Measurements from ENCODE around the gene HOXC13.

HOXC13 gene

DNA sequence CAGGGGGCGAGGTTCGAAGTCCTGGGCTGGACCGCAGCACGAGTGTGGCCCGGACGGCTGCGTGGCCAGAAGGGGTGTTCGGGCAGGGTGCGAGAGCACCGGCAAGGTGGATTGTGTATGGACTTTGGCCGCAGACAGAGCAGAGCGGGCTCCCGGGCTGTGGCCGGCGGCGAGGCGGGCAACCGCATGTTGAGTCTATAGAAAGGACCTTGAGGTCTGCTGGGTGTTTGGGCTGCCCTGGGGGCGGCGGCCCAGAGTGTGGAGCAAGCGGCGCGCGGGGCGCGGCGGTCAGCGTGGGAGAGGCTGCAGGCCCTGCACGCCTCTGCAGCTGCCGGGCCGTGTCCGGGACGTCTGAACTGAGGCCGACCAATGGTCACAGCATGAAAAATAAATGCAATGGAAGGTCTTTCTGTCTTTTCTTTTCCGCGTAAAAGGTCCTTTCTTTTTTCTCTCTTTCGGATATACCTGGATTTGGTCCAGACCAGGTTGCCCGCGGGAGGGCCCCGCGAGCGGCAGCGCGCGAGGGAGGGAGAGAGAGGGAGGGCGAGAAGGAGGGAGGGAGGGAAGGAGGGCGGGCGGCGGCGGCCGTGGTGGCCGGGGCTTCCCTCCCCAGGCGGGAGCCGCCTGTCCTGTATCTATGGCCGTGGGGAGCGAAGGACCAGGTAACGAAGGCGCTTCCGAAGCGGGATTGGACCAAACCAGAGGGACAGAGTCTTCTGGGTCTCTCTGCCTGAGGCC, 55.8 kb downstream of the HOXC13 start:
- no peak overlapping the region for H3K9ac ChIP-seq (ENCODE audit: low read depth, low read length)
- H3K9me3 ChIP-seq (ENCODE audit: control insufficient read depth, insufficient read depth, low read length) = no peaks in the 10 kb centered on the region
- H3K36me3 ChIP-seq (ENCODE audit: insufficient read depth, low read length) = no peaks in the 10 kb centered on the region
- H3K4me1 ChIP-seq (ENCODE audit: insufficient read depth, low read length) = no peaks in the 10 kb centered on the region

DNA sequence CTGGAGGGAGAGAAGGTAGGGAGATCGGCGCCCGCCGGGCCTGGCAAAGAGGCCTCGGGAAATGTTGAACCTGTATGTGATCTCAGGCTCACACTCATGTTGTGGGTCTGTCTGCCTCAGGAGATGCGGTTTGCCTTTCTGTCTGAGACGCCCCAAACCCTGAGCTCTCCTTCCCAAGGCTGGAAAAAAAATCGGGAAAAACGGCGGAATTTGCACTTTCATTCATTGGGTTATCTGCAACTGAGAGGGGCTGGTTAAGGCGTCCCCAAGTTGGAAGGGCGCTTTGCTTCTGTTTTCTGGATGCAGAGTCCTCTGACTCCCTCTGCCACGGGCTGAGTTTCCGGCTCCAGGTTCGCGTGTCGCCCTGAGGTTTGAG, 56.4 kb downstream of the HOXC13 start:
- H3K4me1 ChIP-seq (ENCODE audit: insufficient read depth, low read length) = no peaks in the 10 kb centered on the region
- H3K36me3 ChIP-seq (ENCODE audit: insufficient read depth, low read length) = no peaks in the 10 kb centered on the region
- no peak overlapping the region for H3K9ac ChIP-seq (ENCODE audit: low read depth, low read length)
- H3K9me3 ChIP-seq (ENCODE audit: control insufficient read depth, insufficient read depth, low read length) = no peaks in the 10 kb centered on the region

DNA sequence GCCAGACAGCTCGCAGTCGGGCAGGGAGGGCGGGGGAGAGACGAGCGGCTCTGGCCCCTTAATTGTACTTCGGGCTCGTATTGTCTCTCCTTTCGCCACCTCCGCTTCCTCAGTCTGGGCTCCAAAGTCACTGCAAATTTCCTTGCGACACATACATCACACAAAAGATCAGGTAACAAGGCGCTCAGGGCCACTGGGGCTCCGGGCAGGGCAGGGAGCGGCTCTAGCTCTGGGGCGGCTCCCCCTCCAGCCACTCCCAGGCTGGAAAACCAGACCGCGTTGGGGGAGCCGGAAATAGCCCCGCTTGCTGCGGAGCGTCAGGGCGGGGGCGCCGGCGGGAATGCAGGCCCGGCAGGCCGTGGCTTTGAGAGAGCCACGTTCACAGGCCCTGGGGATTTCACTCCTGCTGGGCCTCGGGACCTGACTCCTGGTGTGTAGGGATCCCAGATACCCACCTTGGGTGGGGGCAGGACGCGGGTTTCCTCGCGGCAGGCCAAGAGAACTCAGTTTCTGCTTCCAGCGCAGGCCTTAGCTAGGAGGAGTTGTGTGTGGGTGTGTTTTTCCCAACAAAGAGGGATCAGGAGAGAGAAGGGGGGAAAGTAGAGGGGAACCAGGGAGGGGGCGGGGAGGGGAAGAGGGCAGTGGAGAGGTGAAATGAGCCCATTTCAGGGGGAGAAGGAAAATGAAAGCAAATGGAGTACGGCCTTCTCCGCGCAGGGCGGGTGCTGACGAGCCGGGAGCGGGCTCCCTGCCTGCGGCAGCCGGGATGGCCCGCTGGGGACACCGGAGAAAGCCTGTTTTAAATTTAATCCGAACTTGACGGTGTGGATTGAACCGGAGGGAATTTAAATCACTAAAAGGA, 57.0 kb downstream of the HOXC13 start:
- H3K9me3 ChIP-seq (ENCODE audit: control insufficient read depth, insufficient read depth, low read length) = no peaks in the 10 kb centered on the region
- H3K9ac ChIP-seq (ENCODE audit: low read depth, low read length) = peak overlapping the region; percentile 25; the same call in 1 of the 2 replicates
- no peaks in the 10 kb centered on the region; the same call in 1 of the 2 replicates for H3K4me1 ChIP-seq (ENCODE audit: insufficient read depth, low read length)
- no peaks in the 10 kb centered on the region for H3K36me3 ChIP-seq (ENCODE audit: insufficient read depth, low read length)

All from ES-I3 (cell line).